GM18511 (cell line): ENCODE data around the gene VAMP4.
A peak's percentile ranks its signal among the peaks of the same experiment; 100 is the strongest.
"Not testable (repeated sequence)": the region's sequence is repeated elsewhere in the genome, so short reads cannot be mapped to it uniquely, and the experiment has no call there.

Experiments used
- ATAC-seq: cut with Tn5 transposase; IDR thresholded peaks from one replicate; pipeline ENCODE4 v1.9.1; 2021; ENCODE audit warnings: mild to moderate bottlenecking, moderate library complexity; ENCODE audit not compliant: unreplicated experiment

Gene VAMP4

DNA sequence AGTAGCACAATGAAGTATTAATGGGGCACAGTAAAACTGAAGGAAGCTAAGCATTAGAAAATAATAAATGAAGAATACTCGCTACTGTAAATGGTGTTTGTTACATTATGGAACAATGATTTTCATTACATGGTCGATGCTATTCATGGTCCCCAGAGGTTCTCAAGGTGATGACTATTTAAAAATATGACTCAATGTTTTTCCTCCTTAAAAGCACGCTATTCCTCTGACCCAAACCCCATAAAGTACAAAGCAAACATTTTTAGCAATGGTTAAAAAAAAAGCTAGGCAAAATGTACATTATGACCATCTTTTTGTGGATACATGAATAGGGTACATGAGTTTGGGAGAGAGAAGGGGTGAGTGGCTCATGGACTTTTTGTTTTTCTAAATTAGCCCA is 34.3 kb downstream of the VAMP4 start:
- ATAC-seq: no peak

DNA sequence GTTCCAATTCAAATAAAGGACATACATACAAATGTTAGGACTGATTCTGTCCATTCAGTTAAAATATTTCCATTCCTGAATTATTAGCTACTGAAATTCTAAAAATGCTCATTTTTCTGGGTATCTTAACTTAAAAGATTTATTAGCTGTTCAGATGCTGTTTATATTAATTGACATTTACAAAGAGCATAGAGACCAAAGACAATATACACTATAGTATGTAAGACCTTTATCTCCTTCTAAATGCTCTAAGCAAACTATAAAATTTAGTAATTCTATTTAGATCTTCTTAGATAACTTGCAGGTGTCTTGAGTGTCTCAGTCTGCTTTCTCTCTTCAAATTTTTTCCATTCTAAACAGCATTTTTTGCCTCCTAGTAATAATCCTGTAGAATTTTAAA is 39.3 kb downstream of the VAMP4 start:
- no peak for ATAC-seq

DNA sequence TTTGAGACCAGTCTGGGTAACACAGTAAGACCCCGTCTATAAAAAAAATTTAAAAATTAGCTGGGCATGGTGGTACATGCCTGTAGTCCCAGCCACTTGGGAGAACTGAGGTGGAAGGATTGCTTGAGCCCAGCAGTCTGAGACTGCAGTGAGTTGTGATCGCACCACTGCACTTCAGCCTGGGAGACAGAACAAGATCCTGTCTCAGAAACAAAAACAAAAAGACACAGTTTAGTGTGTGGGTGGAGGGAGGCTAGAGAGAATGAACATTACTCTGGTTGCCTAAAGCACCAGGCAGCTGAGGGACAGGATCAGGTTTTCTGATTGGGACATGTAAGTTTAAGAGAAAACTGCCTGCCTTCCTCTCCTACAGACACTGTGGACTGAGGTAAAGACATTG is 42.3 kb downstream of the VAMP4 start:
- ATAC-seq: no peak

DNA sequence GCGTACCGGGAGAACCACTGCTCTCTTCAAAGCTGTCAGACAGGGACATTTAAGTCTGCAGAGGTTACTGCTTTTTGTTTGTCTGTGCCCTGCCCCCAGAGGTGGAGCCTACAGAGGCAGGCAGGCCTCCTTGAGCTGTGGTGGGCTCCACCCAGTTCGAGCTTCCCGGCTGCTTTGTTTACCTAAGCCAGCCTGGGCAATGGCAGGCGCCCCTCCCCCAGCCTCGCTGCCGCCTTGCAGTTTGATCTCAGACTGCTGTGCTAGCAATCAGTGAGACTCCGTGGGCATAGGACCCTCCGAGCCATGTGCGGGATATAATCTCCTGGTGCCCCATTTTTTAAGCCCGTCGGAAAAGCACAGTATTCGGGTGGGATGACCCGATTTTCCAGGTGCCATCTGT is 46.1 kb downstream of the VAMP4 start:
- not testable (repeated sequence) for ATAC-seq

DNA sequence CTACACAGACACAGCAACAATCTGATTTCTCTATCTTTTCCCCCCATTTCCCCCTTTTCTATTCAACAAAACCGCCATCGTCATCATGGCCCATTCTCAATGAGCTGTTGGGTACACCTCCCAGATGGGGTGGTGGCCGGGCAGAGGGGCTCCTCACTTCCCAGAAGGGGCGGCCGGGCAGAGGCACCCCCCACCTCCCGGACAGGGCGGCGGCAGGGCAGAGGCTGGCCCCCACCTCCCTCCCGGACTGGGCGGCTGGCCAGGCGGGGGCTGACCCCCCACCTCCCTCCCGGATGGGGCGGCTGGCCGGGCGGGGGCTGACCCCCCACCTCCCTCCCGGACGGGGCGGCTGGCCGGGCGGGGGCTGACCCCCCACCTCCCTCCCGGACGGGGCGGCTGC is 48.3 kb downstream of the VAMP4 start:
- not testable (repeated sequence) for ATAC-seq

DNA sequence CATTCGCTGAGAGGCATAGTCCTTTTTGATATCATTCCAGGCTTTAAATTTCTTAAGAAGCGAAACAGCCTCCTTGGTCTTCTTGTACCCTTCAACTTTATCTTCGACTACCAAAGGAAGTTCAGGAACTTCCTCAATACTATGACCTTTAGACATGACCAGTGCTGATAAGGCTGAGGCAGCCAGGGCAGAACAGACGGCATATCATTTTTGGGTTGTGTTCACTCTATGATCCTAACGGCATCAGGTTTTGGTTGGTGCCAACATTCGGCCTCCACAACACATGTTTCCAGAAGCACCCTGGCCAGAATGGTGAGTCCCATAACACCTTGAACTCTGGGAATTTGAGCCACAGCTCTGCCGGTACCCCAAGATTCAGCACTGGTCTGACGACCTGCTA is 58.0 kb downstream of the VAMP4 start:
- no peak for ATAC-seq

DNA sequence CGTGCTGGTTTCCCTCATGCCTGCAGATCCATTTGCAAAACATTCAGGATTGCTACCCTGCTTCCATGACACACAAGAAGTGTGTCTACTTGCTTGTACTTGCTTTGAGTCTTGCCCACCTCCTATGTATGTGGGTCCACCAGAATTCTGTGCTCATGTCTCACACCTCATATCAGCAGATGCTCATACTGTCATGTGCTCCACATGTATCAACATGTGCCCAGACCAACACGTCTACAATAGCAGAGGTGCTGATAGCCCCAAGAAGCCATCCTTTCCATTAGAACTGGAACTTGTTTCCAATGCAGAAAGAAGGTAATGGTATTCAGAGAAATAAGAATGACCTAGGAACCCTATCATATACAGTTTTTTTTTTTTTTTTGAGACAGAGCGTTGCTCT is 61.5 kb downstream of the VAMP4 start:
- no peak for ATAC-seq

DNA sequence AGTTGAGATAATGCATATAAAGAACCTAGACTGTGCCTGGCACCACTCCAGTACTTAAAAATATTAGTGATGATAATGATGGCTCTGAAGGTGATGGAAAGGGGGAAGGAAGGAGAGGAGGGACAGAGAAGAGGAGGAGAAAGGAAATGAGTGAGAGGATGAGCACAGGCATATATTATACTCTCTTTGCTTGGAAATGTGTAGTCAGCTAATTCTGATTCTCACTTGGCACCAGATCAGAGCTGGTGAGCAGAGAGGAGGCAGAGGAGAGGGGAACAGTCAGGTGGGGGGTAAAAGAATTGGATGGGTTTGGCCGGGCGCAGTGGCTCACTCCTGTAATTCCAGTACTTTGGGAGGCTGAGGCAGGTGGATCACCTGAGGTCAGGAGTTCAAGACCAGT is 65.0 kb downstream of the VAMP4 start:
- no peak for ATAC-seq

DNA sequence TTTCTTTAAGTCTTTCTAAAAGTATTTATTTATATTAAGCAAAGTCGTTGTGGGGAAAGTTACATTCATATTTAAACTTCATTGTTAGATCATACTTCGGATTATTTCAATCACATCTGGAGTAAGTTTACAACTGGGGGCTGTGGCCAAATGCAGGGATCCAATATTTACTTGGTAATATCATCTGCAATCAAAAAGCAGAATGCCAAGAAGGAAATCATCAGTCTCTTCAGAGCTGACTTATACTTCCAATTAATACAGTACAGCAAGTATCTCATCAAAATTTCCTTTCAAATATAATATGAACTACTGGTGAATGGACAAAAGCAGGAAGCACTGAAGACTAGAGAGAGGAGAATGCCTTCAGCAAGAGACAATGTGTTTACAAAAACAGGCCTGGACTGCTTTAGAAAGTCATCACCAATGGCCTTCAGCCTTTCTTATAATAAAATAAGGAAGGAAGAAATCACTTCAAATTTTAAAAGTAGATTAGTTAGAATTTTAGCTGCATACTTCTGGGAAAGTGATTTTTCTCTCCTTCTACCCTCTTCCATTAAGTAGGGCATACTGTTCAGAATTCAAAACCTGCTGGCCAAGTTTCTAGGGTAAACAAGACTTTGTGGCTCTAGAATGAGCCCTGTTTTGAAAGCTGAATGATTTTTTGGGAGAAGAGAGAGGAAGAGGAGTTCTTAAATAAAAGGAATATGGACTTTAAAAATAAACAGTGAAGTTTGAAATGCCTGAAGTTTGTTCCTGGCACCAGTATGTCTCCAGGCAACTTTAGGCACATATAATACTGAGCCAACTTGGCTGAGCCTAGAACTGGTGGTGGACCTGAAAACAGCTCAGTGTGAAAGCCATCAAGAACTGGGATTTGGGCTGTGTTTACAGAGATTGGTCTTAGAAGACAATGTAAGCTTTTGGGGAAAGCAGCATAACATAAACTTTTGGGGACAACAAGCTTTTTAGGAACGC is 67.1 kb downstream of the VAMP4 start:
- no peak for ATAC-seq

DNA sequence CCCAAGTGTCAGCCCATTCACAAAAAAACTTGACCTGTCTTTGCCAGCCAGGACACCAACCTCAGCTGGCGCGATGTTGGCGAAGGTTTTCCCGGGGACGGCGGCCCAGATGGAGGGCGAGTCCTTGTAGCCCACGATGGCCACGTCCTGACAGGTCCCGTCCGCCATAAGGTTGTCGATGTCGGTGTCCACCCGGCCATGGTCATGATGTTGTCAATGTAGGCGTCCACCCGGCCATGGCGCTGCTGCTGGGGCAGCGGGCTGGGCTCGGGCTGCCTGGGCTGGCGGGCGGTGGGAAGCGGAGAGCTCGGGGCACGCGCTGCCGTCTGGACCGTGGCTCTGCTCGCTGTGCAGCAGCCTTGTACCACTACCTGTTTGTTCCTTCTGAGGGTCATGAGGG is 71.1 kb downstream of the VAMP4 start:
- no peak for ATAC-seq

DNA sequence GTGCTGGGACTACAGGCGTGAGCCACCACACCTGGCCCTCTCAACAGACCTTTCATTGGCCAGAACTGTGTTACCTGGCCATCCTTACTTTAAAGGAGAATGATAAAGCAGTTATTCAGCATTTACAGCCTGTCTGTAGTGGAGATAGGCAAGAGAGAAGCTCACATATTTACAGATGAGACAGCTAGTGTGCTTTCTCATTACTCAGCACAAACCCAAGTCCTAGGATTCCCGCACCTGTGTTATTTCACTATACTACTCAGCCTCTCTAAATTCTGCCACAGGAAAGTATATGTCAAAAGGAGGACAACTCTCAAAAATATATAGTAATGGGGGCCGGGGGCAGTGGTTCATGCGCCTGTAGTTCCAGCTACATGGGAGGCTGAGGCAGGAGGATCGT is 73.5 kb downstream of the VAMP4 start:
- no peak for ATAC-seq

DNA sequence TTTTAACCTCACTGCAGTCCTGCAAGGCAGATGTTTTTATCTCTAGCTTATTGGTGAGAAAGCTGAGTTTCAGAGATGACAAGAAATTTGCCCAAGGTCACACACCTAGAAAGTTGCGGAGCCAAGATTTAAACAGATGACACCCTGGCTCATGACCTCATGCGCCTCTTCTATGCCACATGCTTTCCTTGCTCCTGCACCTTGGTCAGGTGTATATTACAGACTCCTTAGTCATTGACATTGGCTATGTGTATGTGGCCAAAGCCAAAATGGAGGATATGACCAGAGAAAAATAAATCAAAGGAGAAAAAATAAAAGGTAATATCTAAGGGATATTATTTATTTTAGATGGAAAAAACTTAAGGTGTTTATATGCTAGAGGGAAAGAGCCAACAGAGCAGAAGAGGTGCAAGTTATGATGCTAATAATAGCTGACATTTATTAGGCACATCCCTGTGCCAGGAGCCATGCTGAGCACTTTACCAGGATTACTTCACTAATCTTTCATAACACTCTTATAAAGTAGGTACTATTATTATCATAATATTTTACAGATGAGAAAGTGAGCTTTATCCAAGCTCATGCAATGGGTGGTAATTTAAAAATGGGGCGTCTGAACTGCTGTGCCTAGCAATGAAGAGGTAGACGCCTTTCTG is 75.6 kb downstream of the VAMP4 start:
- ATAC-seq: no peak

DNA sequence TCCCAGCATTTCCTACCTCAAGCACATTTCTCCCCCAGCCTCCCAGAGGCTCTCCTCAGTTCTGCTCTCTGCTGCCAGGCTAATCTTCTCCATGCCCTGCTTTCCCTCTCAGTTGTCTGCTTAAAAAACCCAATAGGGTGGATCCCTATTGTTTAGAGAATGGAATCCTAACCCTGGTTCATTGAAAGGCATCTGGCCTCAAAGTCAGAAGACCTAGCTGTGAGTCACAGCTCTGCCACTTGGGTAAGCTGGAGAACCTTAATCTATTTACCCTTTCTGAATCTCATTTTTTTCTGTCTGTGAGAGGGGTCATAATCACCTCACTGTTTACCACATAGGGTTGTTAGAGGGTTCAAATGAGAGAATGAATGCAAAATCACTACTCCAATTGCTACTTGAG is 76.9 kb downstream of the VAMP4 start:
- no peak for ATAC-seq

DNA sequence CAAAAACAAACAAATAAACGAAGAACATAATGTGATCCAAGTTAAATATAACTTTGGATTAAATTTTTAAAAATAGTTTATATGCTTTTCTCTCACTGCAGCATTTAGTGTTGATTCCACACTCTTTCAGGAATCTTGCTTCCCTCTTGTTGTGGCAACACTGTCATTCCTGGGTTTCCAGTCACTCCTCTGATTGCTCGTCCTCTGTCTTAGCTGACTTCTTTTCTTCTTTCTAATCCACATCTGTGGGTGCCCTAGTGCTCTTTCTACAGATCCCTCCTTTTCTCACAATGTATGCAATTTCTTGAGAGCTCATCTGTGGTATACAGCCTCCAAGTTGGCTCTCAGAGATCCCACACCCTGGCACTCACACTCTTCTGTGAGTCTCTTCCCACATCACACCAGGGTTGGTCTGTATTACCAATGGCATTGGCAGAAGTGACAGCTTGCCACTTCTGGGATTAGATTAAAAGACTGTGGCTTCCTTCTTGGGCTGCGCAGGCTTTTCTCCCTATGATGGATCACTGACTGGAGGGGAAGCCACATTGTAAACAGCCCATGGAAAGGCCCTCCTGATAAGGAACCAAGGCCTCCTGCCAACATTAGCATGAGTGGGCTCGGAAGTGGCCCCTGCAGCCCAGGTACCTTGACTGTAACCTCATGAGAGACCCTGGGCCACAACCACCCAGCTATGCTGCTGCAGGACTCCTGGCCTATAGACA is 77.8 kb downstream of the VAMP4 start:
- ATAC-seq: no peak

DNA sequence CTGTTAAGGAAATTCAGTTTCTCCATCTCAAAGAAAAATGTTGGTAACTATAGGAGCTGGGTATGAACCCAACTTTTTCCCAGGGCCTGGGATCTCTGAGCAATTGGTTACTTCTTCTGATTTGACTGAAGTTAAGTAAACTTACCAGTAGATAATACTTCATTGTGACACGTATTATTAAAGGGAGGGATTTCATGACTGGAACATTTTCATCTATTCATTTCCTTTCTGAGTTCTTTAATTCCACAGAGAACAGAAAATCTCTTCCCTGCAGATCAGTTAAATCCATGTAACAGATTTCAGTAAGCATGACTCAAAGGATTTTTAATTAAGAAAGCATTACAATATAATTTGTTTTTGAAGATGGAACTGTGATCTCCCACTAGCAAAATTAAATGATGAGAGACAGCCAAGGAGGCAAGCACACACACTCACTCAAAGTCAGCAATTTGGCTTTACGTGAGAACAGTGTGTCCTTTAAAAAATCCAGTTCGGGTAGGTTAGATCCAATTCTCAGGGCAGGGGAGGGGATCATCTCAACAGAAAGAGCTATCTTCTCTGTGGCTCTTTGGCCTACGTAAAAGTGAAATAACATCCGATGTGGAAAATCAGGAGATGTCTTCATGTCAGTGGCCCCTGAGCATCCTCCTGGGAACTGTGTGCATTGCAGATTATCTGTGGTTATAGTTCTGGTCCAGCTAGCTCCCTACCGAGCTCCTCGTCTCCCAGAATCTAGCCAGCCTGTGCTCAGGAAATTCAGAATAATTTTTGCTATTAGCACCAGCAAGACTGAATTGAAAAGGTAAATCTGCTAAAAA is 78.6 kb downstream of the VAMP4 start:
- no peak for ATAC-seq

DNA sequence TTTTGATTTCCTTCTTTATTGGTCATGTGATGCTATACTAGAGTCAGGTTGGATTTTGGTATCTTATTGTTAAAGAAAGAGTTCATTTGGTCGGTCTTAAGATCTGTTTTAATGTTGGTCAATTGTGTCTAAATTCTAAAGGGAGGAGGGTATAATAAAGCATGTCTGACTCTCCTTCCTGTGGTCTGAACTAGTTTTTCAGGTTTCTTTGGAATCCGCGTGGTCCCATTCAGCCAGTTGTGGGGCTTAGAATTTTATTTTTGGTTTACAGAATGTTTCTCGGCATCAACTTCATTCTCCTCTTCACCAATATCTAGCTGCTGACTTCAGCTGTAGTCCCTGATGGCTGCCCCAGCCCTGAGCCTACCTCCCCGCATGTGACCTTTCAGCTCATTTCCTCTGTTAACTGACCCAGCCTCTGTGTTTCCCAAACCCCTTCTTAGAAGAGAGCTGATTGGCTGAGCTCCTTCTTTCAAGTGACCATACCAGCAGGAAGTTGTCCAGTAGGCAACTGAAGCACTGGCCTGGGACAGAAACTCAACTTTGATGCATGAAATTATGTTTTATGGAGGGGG is 80.7 kb downstream of the VAMP4 start:
- no peak for ATAC-seq

DNA sequence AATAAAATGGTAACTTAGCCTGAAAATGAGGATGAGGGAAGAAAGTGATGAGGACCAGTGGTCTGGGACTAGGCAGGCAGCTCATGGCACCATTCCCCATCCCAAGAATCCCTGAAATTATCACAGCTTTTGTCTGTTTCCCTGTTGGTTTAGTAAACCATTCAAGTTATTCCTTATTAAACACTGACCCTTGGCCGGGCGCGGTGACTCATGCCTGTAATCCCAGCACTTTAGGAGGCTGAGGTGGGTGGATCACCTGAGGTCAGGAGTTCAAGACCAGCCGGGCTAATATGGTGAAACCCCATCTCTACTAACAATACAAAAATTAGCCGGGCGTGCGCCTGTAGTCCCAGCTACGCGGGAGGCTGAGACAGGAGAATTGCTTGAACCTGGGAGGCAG is 85.7 kb downstream of the VAMP4 start:
- ATAC-seq: not testable (repeated sequence)

DNA sequence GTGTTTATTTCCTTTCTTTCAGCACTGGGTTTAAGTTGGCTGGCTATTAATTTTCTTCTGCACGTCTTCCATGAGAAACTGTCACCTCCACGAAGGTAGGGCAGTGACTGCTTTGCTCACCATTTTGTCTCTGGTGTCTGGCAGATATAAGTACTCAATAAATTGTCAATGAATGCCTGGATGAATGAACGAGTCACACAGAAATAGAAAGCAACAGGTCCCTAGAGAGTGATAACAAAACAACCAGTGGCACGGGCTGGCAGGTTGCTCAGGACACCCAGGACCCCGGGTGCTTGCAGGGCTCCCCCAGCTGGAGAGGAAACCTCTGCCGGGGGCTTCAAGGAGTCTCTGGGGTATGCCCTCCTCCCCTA is 86.1 kb downstream of the VAMP4 start:
- ATAC-seq: no peak

DNA sequence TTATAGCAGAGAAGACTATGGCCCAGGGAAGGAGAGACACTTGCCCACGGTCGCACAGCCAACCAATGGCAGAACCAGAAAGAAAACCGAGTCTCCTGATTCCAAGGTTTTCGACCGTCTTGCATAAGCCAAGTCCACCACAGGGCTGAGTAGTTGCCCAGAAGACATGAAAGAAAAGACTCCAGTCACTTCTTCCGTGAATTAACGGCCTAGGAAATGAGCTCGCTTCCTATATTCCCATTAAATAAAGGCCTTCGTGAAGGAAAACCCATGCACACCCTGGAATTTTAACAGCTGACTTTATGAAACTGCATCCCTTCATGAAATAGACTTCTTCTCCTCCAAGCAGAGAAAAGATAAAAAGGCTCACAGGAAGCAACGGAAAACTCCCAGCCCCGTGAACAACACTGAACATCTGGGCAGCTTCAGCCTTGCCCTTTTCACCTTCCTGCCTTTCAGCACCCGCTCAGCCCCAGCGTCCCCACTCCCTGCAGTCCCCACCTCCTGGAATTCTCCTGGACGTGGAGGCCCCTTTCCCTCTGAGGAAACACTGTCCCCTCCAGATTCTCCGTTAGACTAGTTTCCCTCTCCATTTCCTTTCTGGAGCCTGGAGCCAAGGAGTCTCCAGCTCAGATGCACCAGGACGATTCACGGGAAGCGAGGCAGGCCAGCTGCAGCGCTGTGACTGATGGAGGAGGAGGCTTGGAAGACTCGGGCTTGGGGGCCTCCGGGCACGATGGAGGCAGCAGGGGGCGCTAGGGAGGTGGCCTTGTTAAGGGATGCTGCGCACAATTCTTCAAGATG is 86.7 kb downstream of the VAMP4 start:
- peak; percentile 59 for ATAC-seq
